ENCODE results near the gene COX19. TPM values are rescaled to one million over a fixed set of nuclear protein-coding genes. Genes with fewer than 3 reads are reported as not detected.

The COX19 gene
- total RNA-seq, 2 donors from 2014 or later = 2.8 to 5.5 TPM

- H3K4me3 ChIP-seq = no peak overlapping the region
- H3K9me3 ChIP-seq = no peaks in the 10 kb centered on the region
- H3K36me3 ChIP-seq = no peaks in the 10 kb centered on the region
- peaks cover 0 to 9% of the 10 kb centered on the region in 2 donors for H3K4me1 ChIP-seq
- TF ChIP-seq, protein P1, sequence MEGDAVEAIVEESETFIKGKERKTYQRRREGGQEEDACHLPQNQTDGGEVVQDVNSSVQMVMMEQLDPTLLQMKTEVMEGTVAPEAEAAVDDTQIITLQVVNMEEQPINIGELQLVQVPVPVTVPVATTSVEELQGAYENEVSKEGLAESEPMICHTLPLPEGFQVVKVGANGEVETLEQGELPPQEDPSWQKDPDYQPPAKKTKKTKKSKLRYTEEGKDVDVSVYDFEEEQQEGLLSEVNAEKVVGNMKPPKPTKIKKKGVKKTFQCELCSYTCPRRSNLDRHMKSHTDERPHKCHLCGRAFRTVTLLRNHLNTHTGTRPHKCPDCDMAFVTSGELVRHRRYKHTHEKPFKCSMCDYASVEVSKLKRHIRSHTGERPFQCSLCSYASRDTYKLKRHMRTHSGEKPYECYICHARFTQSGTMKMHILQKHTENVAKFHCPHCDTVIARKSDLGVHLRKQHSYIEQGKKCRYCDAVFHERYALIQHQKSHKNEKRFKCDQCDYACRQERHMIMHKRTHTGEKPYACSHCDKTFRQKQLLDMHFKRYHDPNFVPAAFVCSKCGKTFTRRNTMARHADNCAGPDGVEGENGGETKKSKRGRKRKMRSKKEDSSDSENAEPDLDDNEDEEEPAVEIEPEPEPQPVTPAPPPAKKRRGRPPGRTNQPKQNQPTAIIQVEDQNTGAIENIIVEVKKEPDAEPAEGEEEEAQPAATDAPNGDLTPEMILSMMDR (IDR thresholded peaks at IDR 0.05) = no peak
- H3K27me3 ChIP-seq = no peaks in the 10 kb centered on the region
- H3K27ac ChIP-seq = no peak overlapping the region
- DNase-seq (ENCODE audit: low spot score) = no peak
Measured at GRCh38 chr7:1017586-1018333, 42.4 kb upstream of the COX19 start.

- peaks cover 0 to 9% of the 10 kb centered on the region in 2 donors for H3K4me1 ChIP-seq
- DNase-seq (ENCODE audit: low spot score) = no peak
- H3K27me3 ChIP-seq = no peaks in the 10 kb centered on the region
- H3K4me3 ChIP-seq = no peak overlapping the region
- H3K9me3 ChIP-seq = no peaks in the 10 kb centered on the region
- no peak overlapping the region for H3K27ac ChIP-seq
- H3K36me3 ChIP-seq = no peaks in the 10 kb centered on the region
- TF ChIP-seq, protein P1 (IDR thresholded peaks at IDR 0.05) = no peak
Measured at GRCh38 chr7:1016577-1017531, 41.5 kb upstream of the COX19 start.

DNA sequence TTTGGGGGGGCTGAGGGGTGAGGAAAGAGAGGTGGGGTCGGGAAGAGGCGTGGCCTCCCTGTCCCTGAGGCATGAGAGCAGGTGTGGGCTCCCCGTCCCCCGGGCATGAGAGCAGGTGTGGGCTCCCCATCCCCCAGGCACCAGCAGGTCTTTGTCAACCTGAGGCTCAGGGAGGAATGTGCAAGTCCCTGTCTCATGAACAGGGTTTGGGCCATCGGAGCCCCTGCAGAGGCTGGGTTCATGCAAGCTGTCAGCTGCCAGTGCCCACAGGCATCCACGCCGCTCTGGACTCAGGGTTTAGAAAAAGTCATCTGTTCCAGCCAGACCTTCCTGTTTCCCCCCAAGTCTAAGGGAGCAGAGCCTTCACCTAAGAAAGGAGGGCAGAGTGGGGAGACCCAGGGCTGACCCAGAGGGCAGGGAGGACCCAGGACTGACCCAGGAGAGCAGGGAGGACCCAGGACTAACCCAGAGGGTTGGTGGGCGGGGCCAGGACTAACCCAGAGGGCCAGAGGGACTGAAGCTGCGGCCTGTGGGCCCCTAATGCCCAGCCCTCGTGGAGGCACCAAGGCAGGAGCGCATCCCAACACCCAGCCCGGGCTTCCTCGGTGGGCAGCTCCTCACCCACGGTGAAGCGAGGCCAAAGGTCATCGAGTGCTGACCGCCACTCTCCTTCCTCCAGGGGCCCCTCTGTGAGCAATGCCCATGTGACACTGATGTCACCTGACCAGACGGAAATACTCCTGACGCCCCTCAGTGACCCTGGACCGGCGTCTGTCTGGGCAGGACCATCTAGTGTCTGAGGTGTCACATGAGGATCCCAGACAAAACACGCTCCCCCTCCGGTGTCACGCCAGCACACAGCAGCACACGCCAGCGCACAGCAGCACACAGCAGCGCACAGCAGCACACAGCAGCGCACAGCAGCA lies 40.1 kb upstream of the COX19 start:
- H3K27me3 ChIP-seq = no peaks in the 10 kb centered on the region
- no peaks in the 10 kb centered on the region for H3K9me3 ChIP-seq
- no peaks in the 10 kb centered on the region for H3K36me3 ChIP-seq
- no peak overlapping the region for H3K4me3 ChIP-seq
- H3K4me1 ChIP-seq = peaks cover 0 to 9% of the 10 kb centered on the region in 2 donors
- TF ChIP-seq, protein P1 (IDR thresholded peaks at IDR 0.05) = no peak
- DNase-seq (ENCODE audit: low spot score) = no peak
- no peak overlapping the region for H3K27ac ChIP-seq

GRCh38 chr7:1014681-1015080 lies 39.3 kb upstream of the COX19 start:
- Histone ChIP-seq H3K9me3 (no peaks in the 10 kb centered on the region), H3K27ac (no peak overlapping the region), H3K4me1 (peaks cover 0 to 9% of the 10 kb centered on the region in 2 donors), H3K4me3 (no peak overlapping the region), H3K27me3 (no peaks in the 10 kb centered on the region), H3K36me3 (peaks cover 2% of the 10 kb centered on the region)
- TF ChIP-seq, protein P1 (IDR thresholded peaks at IDR 0.05) = no peak
- DNase-seq (ENCODE audit: low spot score) = no peak

DNA sequence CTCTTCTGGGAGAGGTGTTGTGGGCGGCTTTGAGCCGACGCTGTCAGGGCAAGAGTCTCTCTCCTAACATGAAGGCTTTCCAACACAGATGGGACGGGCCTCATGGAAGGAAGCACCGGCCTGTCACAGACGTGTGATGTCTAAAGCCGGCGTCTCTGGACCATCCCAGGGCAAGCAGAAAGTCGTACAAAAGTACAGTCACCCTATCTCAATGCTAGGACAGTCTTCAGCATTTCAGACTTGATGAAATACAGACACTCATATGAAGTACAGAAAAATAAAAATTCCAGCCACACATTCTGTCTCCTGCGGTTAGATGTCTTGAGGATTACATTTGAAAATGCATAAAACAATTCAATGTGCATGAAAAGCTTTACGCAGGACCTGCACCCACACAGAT lies 38.2 kb upstream of the COX19 start:
- Histone ChIP-seq H3K4me1 (peaks cover 0 to 9% of the 10 kb centered on the region in 2 donors), H3K27ac (no peak overlapping the region), H3K27me3 (no peaks in the 10 kb centered on the region), H3K4me3 (no peak overlapping the region), H3K9me3 (no peaks in the 10 kb centered on the region), H3K36me3 (peaks cover 11% of the 10 kb centered on the region)
- no peak for DNase-seq (ENCODE audit: low spot score)
- TF ChIP-seq, protein P1 (IDR thresholded peaks at IDR 0.05) = no peak
